Activated T-helper 1 cell treated with anti-CD3 and anti-CD28 coated beads, Interleukin-2, amount 50 U/mL, for 16 hours (primary cell): ENCODE data around the gene IL3.

Experiments used
- DNase-seq, 2 donors: peaks; one replicate each; pipeline ENCODE4 v3.0.0-alpha.2; 2020; ENCODE audit warnings: low read depth in 1 of 2, low spot score in 1 of 2

Gene IL3

DNA sequence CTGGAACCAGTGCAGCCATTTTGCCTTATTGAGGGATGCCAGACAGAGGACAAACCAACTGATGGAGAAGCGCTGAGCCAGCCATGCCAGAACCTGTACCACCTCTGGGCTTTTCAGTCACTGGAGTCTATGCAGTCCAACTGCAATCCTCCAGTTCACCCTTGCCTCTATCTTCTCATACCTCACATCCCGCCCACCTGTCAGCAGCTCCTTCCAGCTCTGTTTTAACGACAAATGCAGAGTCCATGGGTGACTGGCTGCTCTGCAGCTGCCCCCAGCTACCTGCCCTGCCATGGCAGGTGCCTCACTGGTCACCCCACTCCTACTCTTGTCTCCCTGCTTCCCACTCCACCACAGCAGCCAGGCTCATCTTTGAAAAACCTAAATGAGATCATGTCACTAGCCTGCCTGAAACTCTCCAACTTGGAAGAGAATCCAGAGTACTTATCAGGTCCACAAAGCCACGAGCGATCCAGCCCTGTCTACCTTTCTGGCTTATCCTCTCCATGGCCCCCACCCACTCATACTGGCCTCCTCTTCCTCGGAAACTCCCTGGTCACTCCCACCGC is 35.0 kb upstream of the IL3 start:
- no peak for DNase-seq

DNA sequence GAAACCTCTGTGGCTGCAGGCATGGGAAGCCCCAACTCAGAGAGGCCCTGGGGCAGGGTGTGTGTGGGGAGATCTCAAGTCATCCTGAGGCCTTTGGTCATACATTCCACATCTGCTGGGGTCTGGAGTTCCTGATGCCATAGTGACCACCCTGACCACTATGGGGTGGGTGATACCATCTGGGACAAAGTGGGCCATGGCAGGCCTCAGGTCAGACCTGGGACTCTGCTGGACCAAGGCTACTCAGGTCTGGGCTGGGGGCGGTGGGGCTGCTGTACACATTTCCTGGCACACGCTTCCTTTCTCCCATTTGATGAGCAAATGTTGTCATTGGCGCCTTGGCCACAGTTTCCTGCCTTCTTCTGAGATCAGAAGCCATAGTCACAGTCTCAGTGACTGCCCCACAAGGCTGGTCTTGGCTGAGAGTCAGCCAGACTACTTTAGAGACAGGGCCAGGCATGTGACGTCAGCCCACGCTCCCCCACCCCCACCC is 33.9 kb upstream of the IL3 start:
- DNase-seq: no peak

DNA sequence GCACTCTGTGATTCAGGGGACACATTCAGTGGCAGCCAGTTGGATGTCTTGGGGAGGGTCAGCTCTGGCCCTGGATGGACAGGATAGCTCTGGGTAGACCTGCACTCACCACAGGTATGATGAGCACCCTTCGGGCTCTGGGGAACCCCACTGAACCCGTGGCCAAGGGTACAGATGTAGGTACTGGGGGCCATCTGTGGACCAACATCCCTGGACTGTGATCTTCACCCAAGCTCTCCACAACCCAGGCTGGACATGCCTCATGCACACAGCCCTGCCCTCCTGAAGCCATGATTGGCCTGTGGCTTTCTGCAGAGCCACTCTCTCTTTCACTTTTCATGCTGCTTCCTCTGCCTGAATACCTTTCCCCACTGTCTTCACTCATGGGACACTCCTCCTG is 33.4 kb upstream of the IL3 start:
- no peak for DNase-seq

DNA sequence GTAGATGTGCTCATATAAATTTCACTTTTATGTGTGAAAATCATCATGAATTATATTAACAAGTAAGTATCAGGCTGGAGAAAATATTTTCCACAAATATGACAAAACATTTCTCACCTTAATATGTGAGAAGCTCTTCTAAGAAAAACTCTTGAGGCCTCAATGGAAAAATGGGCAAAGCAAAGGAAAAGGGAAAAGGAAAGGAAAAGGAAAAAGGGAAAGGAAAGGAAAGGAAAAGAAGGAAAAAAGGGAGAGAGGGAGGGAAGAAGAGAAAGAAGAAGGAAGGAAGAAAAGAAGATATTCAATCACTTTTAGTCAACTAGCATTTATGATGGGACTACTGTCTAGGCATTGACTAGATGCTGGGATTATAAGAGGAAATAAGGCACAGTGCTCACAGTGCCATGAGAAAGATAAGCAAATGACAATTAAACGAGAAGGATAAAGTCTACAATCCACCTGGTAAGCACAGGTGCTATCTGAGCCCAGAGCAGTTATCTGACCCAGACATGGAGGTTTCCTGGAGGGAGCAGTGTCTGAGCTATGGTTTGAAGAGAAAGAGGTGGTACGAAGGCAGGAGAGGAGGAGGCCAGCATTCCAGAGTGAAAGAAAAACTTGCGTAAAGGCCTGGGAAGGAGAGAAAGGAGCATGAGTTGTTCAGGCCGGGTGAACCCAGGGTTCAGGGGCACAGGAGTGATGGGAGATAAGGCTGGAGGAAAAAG is 30.7 kb upstream of the IL3 start:
- DNase-seq: no peak

GRCh38 chr5:132030610-132031009 is 29.8 kb upstream of the IL3 start:
- DNase-seq: no peak

GRCh38 chr5:132032196-132032595 is 28.3 kb upstream of the IL3 start:
- no peak for DNase-seq

- no peak for DNase-seq
These were observed 27.3 kb upstream of the IL3 start for GRCh38 chr5:132033122-132033521.

DNA sequence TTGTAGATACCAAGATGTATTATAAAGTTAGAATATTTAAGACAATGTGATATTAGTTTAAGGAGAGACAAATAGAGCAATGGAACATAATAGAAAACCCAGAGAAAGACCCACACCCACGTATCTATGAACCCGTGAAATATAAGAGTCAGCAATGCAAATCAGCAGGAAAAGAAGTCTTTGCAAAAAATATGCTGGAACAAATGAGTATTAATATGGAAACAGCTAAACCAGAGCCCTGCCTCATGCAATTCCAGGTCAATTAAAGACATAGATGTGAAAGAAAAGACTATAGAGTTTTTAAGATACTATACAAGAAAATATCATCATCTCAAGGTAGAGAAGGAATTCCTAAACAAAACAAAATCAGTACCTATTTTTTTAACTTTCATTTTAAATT is 23.1 kb upstream of the IL3 start:
- DNase-seq: no peak

DNA sequence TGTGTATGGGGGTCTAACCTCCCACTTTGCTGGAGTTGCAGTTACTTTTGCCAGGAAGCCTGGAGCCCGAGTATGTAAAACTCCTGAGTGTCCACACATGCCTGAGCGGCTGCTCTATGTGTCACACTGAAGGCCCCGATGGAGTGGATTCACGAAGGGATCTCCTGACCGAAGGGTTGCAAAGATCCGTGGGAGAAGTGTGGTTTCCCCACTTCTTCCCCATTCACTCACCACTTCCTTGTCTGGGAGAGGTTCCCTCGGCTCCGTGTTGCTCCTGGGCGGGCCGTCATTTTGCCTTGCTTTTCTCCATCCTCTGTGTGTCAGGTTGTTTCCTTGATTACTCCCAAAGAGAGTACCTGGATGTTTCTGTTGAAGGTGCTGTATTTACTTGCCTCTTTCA is 16.2 kb upstream of the IL3 start:
- no peak for DNase-seq

DNA sequence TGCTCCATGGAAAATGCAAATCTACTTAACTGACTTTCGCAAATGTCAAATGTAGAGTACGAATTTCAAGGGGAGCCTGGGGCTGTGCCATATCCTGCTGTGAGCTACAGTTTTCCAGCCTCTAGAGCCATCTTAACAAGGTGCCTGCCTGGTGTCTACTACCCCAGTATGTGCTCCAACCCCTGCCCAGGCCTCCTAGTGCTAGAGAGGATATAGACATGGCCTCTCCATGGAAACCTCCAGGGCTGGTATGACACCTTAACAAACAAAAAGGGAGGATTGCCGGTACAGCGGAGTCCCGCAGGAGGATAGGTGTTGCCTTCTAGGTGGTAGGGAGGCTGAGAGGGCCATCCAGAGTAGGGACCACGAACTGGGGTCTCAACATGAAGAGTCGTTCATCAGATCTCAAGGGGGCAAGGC is 13.6 kb upstream of the IL3 start:
- DNase-seq: no peak

DNA sequence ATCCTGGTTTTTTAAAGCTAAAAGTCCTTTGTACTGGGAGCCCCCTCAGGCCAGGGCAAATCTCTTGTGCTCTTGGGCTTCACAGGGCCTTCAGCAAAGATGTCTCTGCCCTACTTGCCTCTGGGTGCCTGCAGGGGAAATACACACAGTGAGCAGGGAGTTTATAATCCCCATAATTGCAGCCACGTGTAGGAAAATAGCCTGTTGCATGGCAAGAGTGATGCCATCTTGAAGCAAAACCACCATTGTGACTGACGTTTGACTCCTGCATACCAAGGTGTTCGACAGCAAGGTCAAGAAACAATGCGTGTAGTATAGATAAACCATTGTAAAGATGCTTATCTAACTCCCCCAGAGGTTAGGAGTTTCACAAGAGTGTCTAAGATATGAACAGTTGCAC is 11.4 kb upstream of the IL3 start:
- DNase-seq: no peak

GRCh38 chr5:132049559-132049958 is 10.9 kb upstream of the IL3 start:
- DNase-seq: no peak

DNA sequence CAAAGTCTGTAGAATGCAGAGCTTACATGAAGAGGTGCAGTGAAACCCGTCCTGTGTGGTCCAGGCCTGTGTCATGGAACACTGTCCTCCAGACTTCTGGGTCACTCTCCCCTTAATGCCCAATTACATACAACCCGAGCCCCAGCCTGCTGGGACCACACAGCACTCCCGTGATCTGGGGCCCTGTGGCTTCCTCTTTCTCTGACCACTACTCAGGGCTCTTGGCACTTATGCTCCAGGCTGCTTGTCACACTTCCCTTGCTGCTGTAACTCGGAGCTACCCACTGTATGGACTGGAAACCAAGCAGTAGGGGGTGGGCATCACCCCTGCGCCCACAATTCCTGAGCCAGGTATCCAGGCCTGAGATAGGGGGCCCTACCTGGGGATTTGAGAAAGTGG is 10.3 kb upstream of the IL3 start:
- no peak for DNase-seq

- DNase-seq: no peak
These were observed 9.5 kb upstream of the IL3 start for GRCh38 chr5:132050661-132051552.

DNA sequence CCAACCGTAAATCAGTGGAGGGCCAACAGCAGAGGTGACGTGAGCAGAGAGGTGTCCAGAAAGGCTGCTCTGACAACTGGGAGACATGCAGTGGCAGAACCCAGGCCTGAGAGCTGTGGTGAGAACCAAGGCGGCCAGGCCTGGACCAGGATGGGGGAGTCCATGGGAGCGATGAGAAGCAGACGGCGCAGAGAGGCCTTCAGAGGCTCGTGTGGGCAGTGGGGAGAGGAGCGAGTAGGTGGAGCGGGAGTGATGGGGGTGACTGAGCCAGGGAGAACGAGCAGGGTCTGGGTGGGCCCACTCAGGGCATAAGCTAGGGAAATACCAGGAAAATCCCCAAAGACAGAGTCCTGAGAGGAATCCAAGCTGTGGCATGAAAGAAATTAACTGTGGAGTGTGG is 7.9 kb upstream of the IL3 start:
- no peak for DNase-seq

GRCh38 chr5:132053483-132053882 is 7.0 kb upstream of the IL3 start:
- DNase-seq: no peak

GRCh38 chr5:132054031-132054696 is 6.3 kb upstream of the IL3 start:
- no peak for DNase-seq

DNA sequence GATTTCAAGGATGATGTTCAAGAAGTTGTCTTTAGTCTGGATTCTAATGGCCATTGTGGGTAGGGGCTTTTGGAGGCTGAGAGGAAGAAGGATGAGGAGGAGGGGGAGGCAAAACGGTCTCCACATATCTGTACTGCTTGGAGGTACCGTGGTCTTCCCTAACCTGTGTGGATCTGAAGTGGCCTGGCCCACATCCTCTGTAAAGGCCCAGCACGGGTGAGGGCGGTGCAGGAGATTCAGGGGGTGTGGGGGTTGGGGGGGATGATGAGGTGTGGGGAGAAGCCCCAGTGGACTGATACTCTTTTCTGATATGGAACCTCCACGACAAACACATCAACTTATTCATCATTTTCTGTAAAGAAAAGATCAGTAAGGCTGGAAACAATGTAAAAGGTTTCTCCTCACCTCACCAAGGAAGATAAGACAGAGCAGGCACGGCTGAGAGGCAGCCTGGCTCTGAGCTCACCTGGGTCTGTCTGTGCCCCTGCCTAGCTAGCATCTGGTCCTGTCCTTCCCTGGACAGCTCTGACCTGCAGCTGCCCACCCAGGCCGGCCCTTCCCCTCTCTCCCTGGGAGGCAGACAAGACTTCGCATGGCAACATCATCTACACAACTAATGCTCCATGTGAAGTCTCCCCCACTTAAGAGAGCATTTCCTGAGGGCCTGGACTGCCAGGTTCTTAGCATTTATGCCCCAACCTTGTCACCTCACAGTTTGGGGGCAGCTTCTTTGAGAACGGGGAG is 5.6 kb upstream of the IL3 start:
- DNase-seq: no peak

DNA sequence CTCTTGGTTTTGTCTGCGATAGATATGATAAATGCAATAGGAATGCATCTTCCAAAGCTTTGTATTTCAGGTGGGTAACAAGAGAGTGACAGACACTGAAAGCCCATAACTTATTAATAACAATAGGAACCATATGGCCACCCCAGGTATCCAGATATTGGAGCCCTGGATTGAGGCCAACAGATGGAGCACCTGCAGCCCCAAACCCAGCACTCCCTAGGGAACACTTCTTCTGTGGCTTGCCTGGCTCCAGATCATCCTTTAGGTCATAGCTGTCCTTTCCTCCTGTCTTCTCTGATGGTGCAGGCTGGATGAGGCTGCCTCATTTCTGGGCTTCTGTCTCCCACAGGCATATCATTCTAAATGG is 5.0 kb upstream of the IL3 start:
- no peak for DNase-seq

DNA sequence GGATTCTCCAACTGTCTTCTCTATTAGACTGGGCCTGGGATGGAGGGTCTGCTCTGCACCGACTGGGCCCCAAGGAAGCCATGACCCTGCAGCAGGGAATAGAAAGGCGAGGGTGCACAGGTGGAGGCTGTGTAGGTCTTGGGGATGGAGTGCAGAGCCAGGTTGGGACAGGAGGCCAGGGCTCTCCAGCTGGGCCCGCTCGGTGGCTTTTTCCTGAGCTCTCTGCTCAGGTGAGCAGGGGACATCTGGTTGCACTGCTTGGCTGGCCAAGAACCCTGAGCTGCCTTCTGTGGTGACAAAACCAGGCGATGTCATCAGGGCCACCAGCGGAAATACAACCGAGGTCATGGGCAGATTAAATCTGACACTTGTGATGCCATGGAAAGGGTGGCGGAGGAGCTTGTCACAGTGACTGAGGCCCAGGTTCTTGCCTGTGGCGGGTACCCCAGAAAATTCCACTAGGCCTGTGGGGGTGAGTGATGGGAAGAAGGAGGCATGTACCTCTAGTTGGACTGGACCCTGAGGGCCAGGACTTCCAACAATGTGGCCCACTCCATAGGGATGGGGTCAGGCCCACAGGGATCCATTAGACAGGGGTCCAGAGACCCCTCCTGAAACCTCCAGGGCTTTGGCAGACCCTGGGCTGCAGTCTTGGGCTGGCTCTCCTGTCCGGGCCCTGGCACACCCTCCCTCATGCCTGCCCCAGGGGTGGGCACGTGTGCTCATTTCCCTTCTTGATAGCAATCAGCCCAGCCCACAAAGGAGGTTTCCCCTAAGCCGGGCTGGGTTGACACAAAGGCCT is 4.4 kb upstream of the IL3 start:
- DNase-seq: peak in 1 of 2 donors; percentile 19
